Measurements from ENCODE around the gene PIK3CD.

The PIK3CD gene

GRCh38 chr1:9719978-9720722, 68.6 kb downstream of the PIK3CD start:
- DNase-seq (ENCODE audit: low spot score), result no peak

GRCh38 chr1:9720785-9721605, 69.5 kb downstream of the PIK3CD start:
- no peak for DNase-seq (ENCODE audit: low spot score)

- DNase-seq (ENCODE audit: low spot score), result no peak
These were observed 70.3 kb downstream of the PIK3CD start for GRCh38 chr1:9721606-9722377.

- DNase-seq (ENCODE audit: low spot score), result no peak
These were observed 70.8 kb downstream of the PIK3CD start for GRCh38 chr1:9722378-9722749.

- no peak for DNase-seq (ENCODE audit: low spot score)
These were observed 71.7 kb downstream of the PIK3CD start for GRCh38 chr1:9723068-9723805.

GRCh38 chr1:9723926-9724325, 72.4 kb downstream of the PIK3CD start:
- no peak for DNase-seq (ENCODE audit: low spot score)

GRCh38 chr1:9724706-9725476, 73.4 kb downstream of the PIK3CD start:
- peak; percentile 77 for DNase-seq (ENCODE audit: low spot score)

GRCh38 chr1:9726406-9726805, 74.9 kb downstream of the PIK3CD start:
- DNase-seq (ENCODE audit: low spot score), result no peak

GRCh38 chr1:9726905-9727595, 75.5 kb downstream of the PIK3CD start:
- no peak for DNase-seq (ENCODE audit: low spot score)

GRCh38 chr1:9728451-9729295, 77.1 kb downstream of the PIK3CD start:
- DNase-seq (ENCODE audit: low spot score), result no peak

- DNase-seq (ENCODE audit: low spot score), result no peak
These were observed 78.0 kb downstream of the PIK3CD start for GRCh38 chr1:9729523-9729922.

GRCh38 chr1:9730096-9730901, 78.8 kb downstream of the PIK3CD start:
- no peak for DNase-seq (ENCODE audit: low spot score)

GRCh38 chr1:9731051-9731537, 79.6 kb downstream of the PIK3CD start:
- DNase-seq (ENCODE audit: low spot score), result no peak

- DNase-seq (ENCODE audit: low spot score), result no peak
These were observed 80.0 kb downstream of the PIK3CD start for GRCh38 chr1:9731561-9731960.

- DNase-seq (ENCODE audit: low spot score), result no peak
These were observed 80.8 kb downstream of the PIK3CD start for GRCh38 chr1:9732123-9732971.

- DNase-seq (ENCODE audit: low spot score), result no peak
These were observed 81.7 kb downstream of the PIK3CD start for GRCh38 chr1:9733160-9733789.

- DNase-seq (ENCODE audit: low spot score), result no peak
These were observed 84.3 kb downstream of the PIK3CD start for GRCh38 chr1:9735800-9736199.

All from RKO (cell line).